ENCODE results near the gene PRKCG. TPM values are rescaled to one million over a fixed set of nuclear protein-coding genes. Genes with fewer than 3 reads are reported as not detected.

The PRKCG gene
- total RNA-seq, 1 donor from 2014 or later, result not detected

- no peak overlapping the region for H3K4me3 ChIP-seq
- H3K36me3 ChIP-seq, result no peaks in the 10 kb centered on the region
- DNase-seq (no peak), ATAC-seq (no peak)
- H3K9me3 ChIP-seq, result no peaks in the 10 kb centered on the region
- intact Hi-C loops (cut with DNase I), result loop anchor here (10.0 kb wide), 1 partner anchor 119 kb away; no protein-coding TSS in a partner anchor
- no peak for TF ChIP-seq CTCF (IDR thresholded peaks at IDR 0.05)
- peaks cover 45% of the 10 kb centered on the region for H3K27me3 ChIP-seq
- H3K4me1 ChIP-seq, result no peaks in the 10 kb centered on the region
- H3K27ac ChIP-seq, result no peak overlapping the region
These were observed 23.8 kb downstream of the PRKCG start for GRCh38 chr19:53905787-53906186.

GRCh38 chr19:53906211-53907192, 24.5 kb downstream of the PRKCG start:
- Histone ChIP-seq H3K27me3 (peaks cover 51% of the 10 kb centered on the region), H3K4me3 (no peak overlapping the region), H3K9me3 (no peaks in the 10 kb centered on the region), H3K4me1 (no peaks in the 10 kb centered on the region), H3K27ac (no peak overlapping the region), H3K36me3 (no peaks in the 10 kb centered on the region)
- DNase-seq (peak; percentile 80), ATAC-seq (peak; percentile 79)
- TF ChIP-seq CTCF (IDR thresholded peaks at IDR 0.05), result peak; percentile 77
- intact Hi-C loops (cut with DNase I), result loop anchor here (10.0 kb wide), 1 partner anchor 118 kb away; no protein-coding TSS in a partner anchor

- no peak overlapping the region for H3K27ac ChIP-seq
- DNase-seq (no peak), ATAC-seq (no peak)
- no peaks in the 10 kb centered on the region for H3K4me1 ChIP-seq
- H3K27me3 ChIP-seq, result peaks cover 58% of the 10 kb centered on the region
- no peaks in the 10 kb centered on the region for H3K36me3 ChIP-seq
- no peak overlapping the region for H3K4me3 ChIP-seq
- H3K9me3 ChIP-seq, result no peaks in the 10 kb centered on the region
- no peak for TF ChIP-seq CTCF (IDR thresholded peaks at IDR 0.05)
- intact Hi-C loops (cut with DNase I), result loop anchor here (10.0 kb wide), 1 partner anchor 118 kb away; no protein-coding TSS in a partner anchor
These were observed 25.2 kb downstream of the PRKCG start for GRCh38 chr19:53907193-53907581.

- H3K4me3 ChIP-seq, result no peak overlapping the region
- H3K9me3 ChIP-seq, result no peaks in the 10 kb centered on the region
- H3K27ac ChIP-seq, result no peak overlapping the region
- DNase-seq, result no peak
- peaks cover 63% of the 10 kb centered on the region for H3K27me3 ChIP-seq
- H3K36me3 ChIP-seq, result no peaks in the 10 kb centered on the region
- intact Hi-C loops (cut with DNase I), result loop anchor here (10.0 kb wide), 1 partner anchor 117 kb away; no protein-coding TSS in a partner anchor
- no peak for TF ChIP-seq CTCF (IDR thresholded peaks at IDR 0.05)
- H3K4me1 ChIP-seq, result no peaks in the 10 kb centered on the region
- ATAC-seq, result no peak
These were observed 25.7 kb downstream of the PRKCG start for GRCh38 chr19:53907690-53908089.

DNA sequence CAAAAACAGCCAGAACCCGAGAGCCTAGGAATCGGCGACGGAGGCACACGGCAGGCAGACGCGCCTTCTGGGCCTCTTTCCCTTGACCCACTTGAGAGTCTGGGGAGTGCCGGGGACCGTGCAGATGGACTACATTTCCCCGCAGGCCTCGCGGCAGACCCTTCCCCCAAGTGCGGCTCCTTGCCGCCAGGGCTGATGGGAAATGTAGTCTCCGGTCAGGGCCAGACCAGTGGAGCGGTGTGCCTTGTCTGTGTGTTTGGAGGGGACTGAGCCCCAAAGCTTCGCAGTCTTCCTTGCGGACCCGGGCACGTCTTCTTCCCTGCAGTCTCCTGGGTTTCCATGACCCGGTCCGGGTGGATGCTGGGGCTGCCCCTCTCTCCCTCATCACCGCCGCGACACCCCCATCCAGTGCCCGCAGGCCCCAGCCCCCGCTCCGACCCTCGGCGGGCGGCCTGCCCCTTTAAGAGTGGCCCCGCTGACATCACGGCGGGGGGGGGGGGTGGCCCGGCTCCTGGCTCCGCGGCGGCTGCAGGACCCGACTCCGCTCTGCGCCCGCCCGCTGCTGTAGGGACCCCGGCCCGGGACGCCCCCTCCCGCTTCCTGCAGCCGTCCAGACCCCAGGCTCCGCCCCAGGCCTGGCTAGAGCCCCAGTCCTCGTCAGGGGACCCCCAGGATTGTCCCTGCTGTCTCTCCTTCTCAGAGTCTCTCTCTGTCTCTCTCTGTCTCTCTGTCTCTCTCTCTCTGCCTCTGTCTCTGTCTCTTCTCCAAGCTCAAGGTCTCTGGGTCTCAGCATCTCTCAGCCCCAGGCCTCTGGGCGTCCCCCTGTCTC, 26.3 kb downstream of the PRKCG start:
- H3K27ac ChIP-seq, result no peak overlapping the region
- ATAC-seq, result peak; percentile 60
- intact Hi-C loops (cut with DNase I), result loop anchor here (10.0 kb wide), 1 partner anchor 116 kb away; no protein-coding TSS in a partner anchor
- no peak overlapping the region for H3K4me3 ChIP-seq
- TF ChIP-seq CTCF (IDR thresholded peaks at IDR 0.05), result no peak
- H3K4me1 ChIP-seq, result no peaks in the 10 kb centered on the region
- H3K36me3 ChIP-seq, result no peaks in the 10 kb centered on the region
- peaks cover 65% of the 10 kb centered on the region for H3K27me3 ChIP-seq
- DNase-seq, result no peak
- H3K9me3 ChIP-seq, result no peaks in the 10 kb centered on the region

Measured in upper lobe of right lung (tissue), 1 donor.